Measurements from ENCODE around the gene CASZ1. TPM values are rescaled to one million over a fixed set of nuclear protein-coding genes. Genes with fewer than 3 reads are reported as not detected.

The CASZ1 gene
- total RNA-seq, 1 donor from 2014 or later, result 4.0 TPM

DNA sequence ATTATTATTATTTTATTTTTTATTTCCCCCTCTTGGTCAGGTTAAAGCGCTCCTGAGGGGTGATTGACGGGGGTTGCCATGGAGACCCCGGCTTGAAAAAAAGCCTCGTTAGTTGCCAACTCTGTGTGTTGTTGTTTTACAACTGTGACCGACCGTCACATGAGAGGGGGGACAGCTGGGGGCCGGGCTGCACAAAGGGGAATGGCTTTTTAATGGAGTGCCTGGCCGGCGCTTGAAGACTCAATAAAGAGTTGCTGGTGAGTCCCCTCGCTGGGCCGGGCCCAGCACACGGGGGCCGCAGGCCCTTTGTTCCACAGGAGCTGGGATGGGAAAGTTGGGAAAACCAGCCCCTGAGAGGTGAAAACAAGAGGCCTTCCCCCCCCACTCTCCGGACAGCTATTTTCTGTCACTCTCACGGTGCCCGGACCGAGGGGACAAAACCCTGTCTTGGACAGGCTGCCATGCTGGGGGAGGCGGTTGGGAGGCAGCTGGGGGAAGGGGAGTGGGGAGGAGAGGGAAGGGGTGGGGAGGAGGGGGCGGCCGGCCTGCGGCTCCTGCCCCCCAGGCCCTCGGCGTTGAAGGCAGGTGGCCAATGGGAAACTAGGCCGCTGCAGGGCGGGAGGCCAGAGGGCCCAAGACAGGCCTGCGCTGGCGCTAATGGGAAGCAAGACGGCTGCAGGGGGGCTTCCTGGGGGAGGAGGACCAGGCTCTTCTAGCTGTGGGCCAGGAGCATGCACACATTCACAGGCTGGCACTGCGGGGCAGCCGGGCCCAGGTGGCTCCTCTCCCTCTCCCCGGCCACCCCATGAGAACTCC lies 67.6 kb downstream of the CASZ1 start:
- Mint-ChIP-seq H3K36me3 (ENCODE audit: low read depth, unreplicated experiment) (peaks cover under 1% of the 10 kb centered on the region), H3K27me3 (ENCODE audit: low read depth, unreplicated experiment) (peaks cover 24% of the 10 kb centered on the region), H3K4me3 (ENCODE audit: unreplicated experiment) (no peak overlapping the region), H3K9me3 (ENCODE audit: unreplicated experiment) (no peaks in the 10 kb centered on the region), H3K4me1 (ENCODE audit: low read depth, unreplicated experiment) (peaks cover 3% of the 10 kb centered on the region), H3K27ac (ENCODE audit: unreplicated experiment) (no peak overlapping the region)
- DNase-seq (ENCODE audit: low read depth), result no peak
- no peak for FAIRE-seq
- Histone ChIP-seq H3K36me3 (ENCODE audit: insufficient read depth, low read length) (no peaks in the 10 kb centered on the region), H3K4me3 (ENCODE audit: insufficient read depth, low read depth, low read length) (no peak overlapping the region), H3K27me3 (ENCODE audit: insufficient read depth, low read length) (peaks cover 11% of the 10 kb centered on the region), H2AFZ (ENCODE audit: low read depth, low read length) (no peak overlapping the region), H3K9ac (ENCODE audit: low read length) (no peak overlapping the region), H3K27ac (ENCODE audit: low read depth, low read length) (no peak overlapping the region), H3K9me3 (ENCODE audit: insufficient read depth, low read depth, low read length) (no peaks in the 10 kb centered on the region), H3K79me2 (ENCODE audit: insufficient read depth, low read length) (no peaks in the 10 kb centered on the region), H3K4me2 (ENCODE audit: low read length) (no peak overlapping the region), H4K20me1 (ENCODE audit: insufficient read depth, low read length) (no peaks in the 10 kb centered on the region), H3K4me1 (ENCODE audit: insufficient read depth, low read length) (no peaks in the 10 kb centered on the region)
- no peak for TF ChIP-seq EZH2 (IDR thresholded peaks at IDR 0.05; ENCODE audit: insufficient read depth, low read length)
- TF ChIP-seq, protein P1, sequence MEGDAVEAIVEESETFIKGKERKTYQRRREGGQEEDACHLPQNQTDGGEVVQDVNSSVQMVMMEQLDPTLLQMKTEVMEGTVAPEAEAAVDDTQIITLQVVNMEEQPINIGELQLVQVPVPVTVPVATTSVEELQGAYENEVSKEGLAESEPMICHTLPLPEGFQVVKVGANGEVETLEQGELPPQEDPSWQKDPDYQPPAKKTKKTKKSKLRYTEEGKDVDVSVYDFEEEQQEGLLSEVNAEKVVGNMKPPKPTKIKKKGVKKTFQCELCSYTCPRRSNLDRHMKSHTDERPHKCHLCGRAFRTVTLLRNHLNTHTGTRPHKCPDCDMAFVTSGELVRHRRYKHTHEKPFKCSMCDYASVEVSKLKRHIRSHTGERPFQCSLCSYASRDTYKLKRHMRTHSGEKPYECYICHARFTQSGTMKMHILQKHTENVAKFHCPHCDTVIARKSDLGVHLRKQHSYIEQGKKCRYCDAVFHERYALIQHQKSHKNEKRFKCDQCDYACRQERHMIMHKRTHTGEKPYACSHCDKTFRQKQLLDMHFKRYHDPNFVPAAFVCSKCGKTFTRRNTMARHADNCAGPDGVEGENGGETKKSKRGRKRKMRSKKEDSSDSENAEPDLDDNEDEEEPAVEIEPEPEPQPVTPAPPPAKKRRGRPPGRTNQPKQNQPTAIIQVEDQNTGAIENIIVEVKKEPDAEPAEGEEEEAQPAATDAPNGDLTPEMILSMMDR (IDR thresholded peaks at IDR 0.05; ENCODE audit: insufficient read depth, low read depth, low read length), result no peak

DNA sequence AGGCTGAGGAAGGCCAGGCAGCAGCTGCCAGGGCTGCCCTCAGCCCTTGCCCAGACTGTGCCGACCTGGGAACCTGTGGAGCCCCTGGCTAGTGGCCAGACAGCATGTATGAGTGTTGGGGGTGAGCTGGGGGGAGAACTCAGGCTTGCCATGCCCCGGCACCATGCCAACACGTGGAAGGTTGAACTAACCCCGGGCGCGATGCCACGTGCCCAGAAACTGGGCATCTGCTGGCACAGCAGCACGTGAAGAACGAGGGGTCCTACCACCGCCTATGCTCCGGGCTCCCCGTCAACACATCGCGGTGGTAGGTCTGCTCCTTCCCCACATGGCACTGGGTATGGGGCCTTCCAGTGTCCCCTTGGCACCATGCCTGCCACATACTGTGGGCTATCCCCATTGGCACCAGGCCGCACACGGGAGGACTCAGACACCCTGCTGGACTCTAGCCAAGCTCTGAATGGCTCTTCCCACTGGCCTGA lies 68.7 kb downstream of the CASZ1 start:
- no peak overlapping the region for H3K4me3 ChIP-seq (ENCODE audit: insufficient read depth, low read depth, low read length)
- H3K9ac ChIP-seq (ENCODE audit: low read length), result no peak overlapping the region
- H3K4me3 Mint-ChIP-seq (ENCODE audit: unreplicated experiment), result no peak overlapping the region
- peaks cover 4% of the 10 kb centered on the region for H3K4me1 Mint-ChIP-seq (ENCODE audit: low read depth, unreplicated experiment)
- no peak overlapping the region for H3K4me2 ChIP-seq (ENCODE audit: low read length)
- no peaks in the 10 kb centered on the region for H3K36me3 ChIP-seq (ENCODE audit: insufficient read depth, low read length)
- no peaks in the 10 kb centered on the region for H3K79me2 ChIP-seq (ENCODE audit: insufficient read depth, low read length)
- H3K9me3 ChIP-seq (ENCODE audit: insufficient read depth, low read depth, low read length), result no peaks in the 10 kb centered on the region
- DNase-seq (ENCODE audit: low read depth), result no peak
- H3K27ac ChIP-seq (ENCODE audit: low read depth, low read length), result no peak overlapping the region
- H4K20me1 ChIP-seq (ENCODE audit: insufficient read depth, low read length), result no peaks in the 10 kb centered on the region
- H3K9me3 Mint-ChIP-seq (ENCODE audit: unreplicated experiment), result no peaks in the 10 kb centered on the region
- no peak for FAIRE-seq
- TF ChIP-seq, protein P1 (IDR thresholded peaks at IDR 0.05; ENCODE audit: insufficient read depth, low read depth, low read length), result no peak
- TF ChIP-seq EZH2 (IDR thresholded peaks at IDR 0.05; ENCODE audit: insufficient read depth, low read length), result no peak
- H3K27me3 Mint-ChIP-seq (ENCODE audit: low read depth, unreplicated experiment), result peaks cover 26% of the 10 kb centered on the region
- H3K36me3 Mint-ChIP-seq (ENCODE audit: low read depth, unreplicated experiment), result peaks cover 2% of the 10 kb centered on the region
- no peaks in the 10 kb centered on the region for H3K4me1 ChIP-seq (ENCODE audit: insufficient read depth, low read length)
- no peak overlapping the region for H2AFZ ChIP-seq (ENCODE audit: low read depth, low read length)
- no peak overlapping the region for H3K27ac Mint-ChIP-seq (ENCODE audit: unreplicated experiment)
- peaks cover 7% of the 10 kb centered on the region for H3K27me3 ChIP-seq (ENCODE audit: insufficient read depth, low read length)

DNA sequence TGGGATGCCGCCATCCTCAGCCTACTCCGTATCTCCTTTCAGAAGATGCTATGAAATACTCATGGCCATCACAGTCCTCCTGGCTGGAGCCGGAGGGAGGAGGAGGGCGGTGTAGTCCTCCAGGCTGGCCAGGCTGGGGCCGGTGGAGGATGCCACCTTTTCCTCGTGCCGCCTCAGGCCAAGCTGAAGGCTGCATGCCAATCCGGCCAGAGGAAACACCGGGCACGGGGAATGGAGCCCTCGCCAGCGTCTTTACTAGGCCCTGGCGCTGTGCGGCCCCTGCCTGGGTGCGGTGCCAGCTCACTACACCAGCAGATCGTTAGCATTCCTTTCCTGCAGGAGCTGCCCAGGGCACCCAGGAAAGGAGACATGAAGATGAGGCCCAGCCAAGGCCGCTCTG lies 70.1 kb downstream of the CASZ1 start:
- Mint-ChIP-seq H3K36me3 (ENCODE audit: low read depth, unreplicated experiment) (peaks cover 2% of the 10 kb centered on the region), H3K27me3 (ENCODE audit: low read depth, unreplicated experiment) (peaks cover 35% of the 10 kb centered on the region), H3K9me3 (ENCODE audit: unreplicated experiment) (no peaks in the 10 kb centered on the region), H3K4me3 (ENCODE audit: unreplicated experiment) (no peak overlapping the region), H3K27ac (ENCODE audit: unreplicated experiment) (no peak overlapping the region), H3K4me1 (ENCODE audit: low read depth, unreplicated experiment) (peaks cover 4% of the 10 kb centered on the region)
- Histone ChIP-seq H3K27ac (ENCODE audit: low read depth, low read length) (no peak overlapping the region), H3K36me3 (ENCODE audit: insufficient read depth, low read length) (no peaks in the 10 kb centered on the region), H3K4me1 (ENCODE audit: insufficient read depth, low read length) (no peaks in the 10 kb centered on the region), H2AFZ (ENCODE audit: low read depth, low read length) (no peak overlapping the region), H3K9me3 (ENCODE audit: insufficient read depth, low read depth, low read length) (no peaks in the 10 kb centered on the region), H3K79me2 (ENCODE audit: insufficient read depth, low read length) (no peaks in the 10 kb centered on the region), H3K4me3 (ENCODE audit: insufficient read depth, low read depth, low read length) (no peak overlapping the region), H3K4me2 (ENCODE audit: low read length) (no peak overlapping the region), H3K9ac (ENCODE audit: low read length) (no peak overlapping the region), H4K20me1 (ENCODE audit: insufficient read depth, low read length) (no peaks in the 10 kb centered on the region), H3K27me3 (ENCODE audit: insufficient read depth, low read length) (peaks cover 13% of the 10 kb centered on the region)
- FAIRE-seq (no peak), DNase-seq (ENCODE audit: low read depth) (no peak)
- no peak for TF ChIP-seq EZH2 (IDR thresholded peaks at IDR 0.05; ENCODE audit: insufficient read depth, low read length)
- TF ChIP-seq, protein P1 (IDR thresholded peaks at IDR 0.05; ENCODE audit: insufficient read depth, low read depth, low read length), result no peak
